Lower leg skin (tissue), 4 donors: ENCODE measurements around the gene DMRT1. TPM values are rescaled to one million over a fixed set of nuclear protein-coding genes. Genes with fewer than 3 reads are reported as not detected.

Experiments used
- DNase-seq, 2 donors: peaks; one replicate each; pipeline ENCODE4 v3.0.0-alpha.2; 2019; ENCODE audit warnings: low spot score in 2 of 2
- H3K4me3 ChIP-seq: fragments of 200-600 bp; sonication (generic); 2 replicates; pipeline ENCODE4 v1.5.1; 2017; ENCODE audit warnings: mild to moderate bottlenecking, low read depth; ENCODE audit not compliant: poor library complexity, severe bottlenecking
- POLR2A ChIP-seq, 2 donors: fragments of 450-650 bp; IDR thresholded peaks; one replicate each; pipeline ENCODE4 v1.6.1; 2016 to 2017; ENCODE audit warnings: antibody characterized with exemption in 2 of 2, mild to moderate bottlenecking in 1 of 2, moderate library complexity in 1 of 2
- WGBS, 2 donors: methylation state at CpG; one replicate each; pipeline ENCODE4 v1.1.5; 2018; 5-methylcytosine and 5-hydroxymethylcytosine counted together
- intact Hi-C: fragments of 100-400 bp; cut with DNase I; formaldehyde crosslinking; loops from one replicate; pipeline ENCODE4 v1.15.0; 2023; ENCODE audit warnings: low total_unique reads
- total RNA-seq, 4 donors: library from RNA; depleted of rRNA; stranded (reverse); fragments of >200 nt; gene quantifications; one replicate each; pipeline ENCODE4 v1.1.0, GENCODE V29; 2016
- TF ChIP-seq, protein P1 (sequence below), 3 donors: fragments of 450-650 bp; IDR thresholded peaks; one replicate each; pipeline ENCODE4 v1.5.1; 2016; ENCODE audit warnings: antibody characterized with exemption in 3 of 3, mild to moderate bottlenecking in 3 of 3, moderate library complexity in 2 of 3

DMRT1 gene
- total RNA-seq, 4 donors from 2014 or later: not detected

DNA sequence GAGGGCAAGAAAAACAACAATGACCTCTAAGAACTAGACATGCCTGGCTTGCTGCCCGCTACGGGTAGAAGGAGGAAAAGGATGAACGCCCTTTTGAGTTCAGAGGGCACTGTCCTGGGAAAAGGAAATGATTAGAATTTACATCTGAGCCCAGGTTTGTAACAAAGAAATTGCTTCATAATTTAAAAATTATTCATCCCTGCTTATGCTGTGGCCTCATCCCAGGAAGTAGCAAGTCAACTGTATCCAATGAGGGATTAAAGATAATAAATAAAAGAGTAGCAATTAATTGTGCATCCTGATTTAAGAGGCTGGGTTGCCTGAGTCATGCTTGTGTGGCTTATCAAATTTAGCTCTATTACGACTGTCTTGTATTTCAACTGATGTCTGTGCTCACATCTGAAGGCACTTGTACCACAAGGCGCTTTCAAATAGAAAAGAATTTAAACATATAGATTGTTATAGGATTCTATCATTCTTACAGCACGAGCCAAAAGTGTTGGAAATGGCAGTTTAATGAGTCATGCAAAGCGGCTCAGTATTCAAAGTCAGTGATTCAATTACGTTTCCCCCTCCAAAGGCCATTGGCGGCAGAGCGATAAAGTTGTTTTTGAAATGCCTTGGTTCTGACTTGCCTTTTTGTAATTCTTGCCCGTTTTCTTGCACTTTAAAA, 40.0 kb upstream of the DMRT1 start:
- WGBS, 2 donors: 37 to 46% methylated on average over 11 of the region's 11 CpGs
- intact Hi-C loops: loop anchor here (10.0 kb wide), 1 partner anchor 417 kb away; no protein-coding TSS in a partner anchor
- no peak for TF ChIP-seq POLR2A (IDR thresholded peaks at IDR 0.05)
- TF ChIP-seq, protein P1, sequence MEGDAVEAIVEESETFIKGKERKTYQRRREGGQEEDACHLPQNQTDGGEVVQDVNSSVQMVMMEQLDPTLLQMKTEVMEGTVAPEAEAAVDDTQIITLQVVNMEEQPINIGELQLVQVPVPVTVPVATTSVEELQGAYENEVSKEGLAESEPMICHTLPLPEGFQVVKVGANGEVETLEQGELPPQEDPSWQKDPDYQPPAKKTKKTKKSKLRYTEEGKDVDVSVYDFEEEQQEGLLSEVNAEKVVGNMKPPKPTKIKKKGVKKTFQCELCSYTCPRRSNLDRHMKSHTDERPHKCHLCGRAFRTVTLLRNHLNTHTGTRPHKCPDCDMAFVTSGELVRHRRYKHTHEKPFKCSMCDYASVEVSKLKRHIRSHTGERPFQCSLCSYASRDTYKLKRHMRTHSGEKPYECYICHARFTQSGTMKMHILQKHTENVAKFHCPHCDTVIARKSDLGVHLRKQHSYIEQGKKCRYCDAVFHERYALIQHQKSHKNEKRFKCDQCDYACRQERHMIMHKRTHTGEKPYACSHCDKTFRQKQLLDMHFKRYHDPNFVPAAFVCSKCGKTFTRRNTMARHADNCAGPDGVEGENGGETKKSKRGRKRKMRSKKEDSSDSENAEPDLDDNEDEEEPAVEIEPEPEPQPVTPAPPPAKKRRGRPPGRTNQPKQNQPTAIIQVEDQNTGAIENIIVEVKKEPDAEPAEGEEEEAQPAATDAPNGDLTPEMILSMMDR (IDR thresholded peaks at IDR 0.05): no peak
- H3K4me3 ChIP-seq: no peak overlapping the region
- no peak for DNase-seq

DNA sequence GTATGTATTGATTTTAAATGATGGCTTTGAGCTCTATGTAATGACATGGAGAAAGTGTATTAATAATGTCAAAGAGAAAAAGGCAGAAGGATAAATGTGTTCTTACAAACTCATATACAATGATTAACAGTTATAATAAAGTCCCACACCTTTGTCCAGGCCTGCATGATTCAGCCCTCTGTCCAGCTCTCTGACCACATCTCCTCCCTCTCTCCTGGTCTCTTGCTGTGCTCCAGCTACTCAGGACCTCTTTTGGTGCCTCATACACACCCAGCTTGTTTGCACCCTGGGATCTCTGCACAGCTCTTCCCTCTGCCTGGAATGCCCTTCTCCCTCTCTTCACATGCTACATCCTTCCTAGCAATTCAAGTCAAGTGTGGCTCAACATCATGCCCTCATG, 37.5 kb upstream of the DMRT1 start:
- TF ChIP-seq, protein P1 (IDR thresholded peaks at IDR 0.05): no peak
- no peak for TF ChIP-seq POLR2A (IDR thresholded peaks at IDR 0.05)
- DNase-seq: no peak
- intact Hi-C loops: loop anchor here (10.0 kb wide), 1 partner anchor 419 kb away; no protein-coding TSS in a partner anchor

DNA sequence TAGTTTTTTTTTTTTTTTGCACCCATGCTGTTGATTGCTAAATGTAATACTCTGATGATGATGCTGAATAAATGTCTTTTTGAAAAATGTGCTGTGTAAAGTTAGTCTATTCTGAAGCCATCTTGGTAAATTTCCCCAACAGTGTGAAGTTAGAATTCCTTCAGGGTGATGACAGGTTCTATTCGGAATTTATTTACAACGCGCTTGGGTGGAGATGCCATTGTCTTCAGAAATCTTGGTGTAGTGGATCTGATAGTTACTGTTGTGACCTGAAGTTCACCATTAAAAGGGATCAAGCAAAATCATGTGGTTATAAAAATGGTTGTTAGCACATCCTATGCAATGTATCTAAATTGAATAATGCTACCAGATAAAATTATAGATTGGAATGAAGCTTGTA, 36.3 kb upstream of the DMRT1 start:
- H3K4me3 ChIP-seq: no peak overlapping the region
- WGBS, 2 donors: 44 to 45% methylated on average over 3 of the region's 3 CpGs
- TF ChIP-seq, protein P1 (IDR thresholded peaks at IDR 0.05): no peak
- TF ChIP-seq POLR2A (IDR thresholded peaks at IDR 0.05): no peak
- intact Hi-C loops: loop anchor here (10.0 kb wide), 1 partner anchor 420 kb away; no protein-coding TSS in a partner anchor
- DNase-seq: no peak

More for the DNA sequence above, 37.5 kb upstream of the DMRT1 start:
- H3K4me3 ChIP-seq: no peak overlapping the region

DNA sequence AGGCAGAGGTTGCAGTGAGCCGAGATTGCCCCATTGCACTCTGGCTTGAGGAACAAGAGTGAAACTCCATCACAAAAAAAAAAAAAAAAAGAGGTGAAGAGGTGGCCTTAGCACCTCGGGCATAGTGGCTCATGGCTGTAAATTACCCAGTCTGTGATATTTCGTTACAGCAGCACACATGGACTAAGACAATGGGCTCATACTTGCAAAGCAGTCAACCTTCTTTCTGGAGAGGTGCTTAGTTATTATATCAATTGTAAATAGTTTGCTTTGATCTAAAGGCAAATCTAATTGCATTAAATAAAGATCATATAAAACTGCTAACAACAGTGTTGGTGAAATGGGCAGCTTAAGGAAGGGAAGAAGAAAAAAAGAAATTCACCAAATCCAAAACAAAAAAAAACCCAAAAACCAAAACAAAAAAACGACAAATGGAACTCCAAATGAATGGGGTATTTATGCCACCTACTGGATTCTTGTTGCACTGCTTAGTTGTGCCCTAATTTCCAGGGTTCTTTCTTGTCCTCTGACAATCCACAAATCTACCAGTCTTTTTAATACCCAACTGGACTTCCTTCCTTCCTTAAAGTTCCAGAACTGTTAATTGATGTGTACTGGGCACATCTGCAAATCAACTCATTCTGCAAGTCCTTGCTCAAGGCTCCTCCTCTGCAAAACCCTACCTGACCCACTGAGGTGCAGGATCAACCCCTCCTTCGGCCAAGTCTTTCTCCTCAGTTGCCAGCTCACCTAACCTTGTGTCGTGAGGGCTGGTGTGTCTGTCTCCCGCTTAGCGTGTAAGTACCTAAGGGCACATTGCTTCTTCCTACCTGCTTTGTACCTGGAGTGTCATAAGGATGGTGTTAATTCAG, 35.0 kb upstream of the DMRT1 start:
- DNase-seq: no peak
- TF ChIP-seq, protein P1 (IDR thresholded peaks at IDR 0.05): no peak
- TF ChIP-seq POLR2A (IDR thresholded peaks at IDR 0.05): no peak
- 54 to 57% methylated on average over 8 of the region's 8 CpGs for WGBS, 2 donors
- no peak overlapping the region for H3K4me3 ChIP-seq
- intact Hi-C loops: loop anchor here (10.0 kb wide), 1 partner anchor 422 kb away; no protein-coding TSS in a partner anchor

DNA sequence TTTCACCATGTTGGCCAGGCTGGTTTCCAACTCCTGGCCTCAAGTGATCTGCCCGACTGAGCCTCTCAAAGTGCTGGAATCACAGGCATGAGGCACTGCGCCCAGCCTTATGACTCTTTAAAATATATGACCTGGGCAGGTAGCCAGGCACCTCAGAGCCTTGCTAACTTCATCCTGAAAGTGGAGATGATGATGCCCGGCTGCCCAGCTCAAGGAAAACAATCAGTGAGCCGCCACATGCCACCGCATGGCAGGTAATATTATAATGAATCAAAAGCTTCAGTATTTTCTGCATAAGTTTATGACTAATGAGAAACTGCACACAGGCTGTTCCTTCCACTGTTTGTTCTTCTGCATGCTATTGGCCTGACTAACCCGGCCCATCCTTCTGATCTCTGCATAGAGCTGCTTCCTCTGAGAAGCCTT, 30.4 kb upstream of the DMRT1 start:
- TF ChIP-seq POLR2A (IDR thresholded peaks at IDR 0.05): no peak
- TF ChIP-seq, protein P1 (IDR thresholded peaks at IDR 0.05): no peak
- H3K4me3 ChIP-seq: no peak overlapping the region
- WGBS, 2 donors: 49 to 55% methylated on average over 6 of the region's 6 CpGs
- intact Hi-C loops: no loop called here
- no peak for DNase-seq
